Chondrocyte (in vitro differentiated cells): Measurements from ENCODE around the gene CRACDL. TPM values are rescaled to one million over a fixed set of nuclear protein-coding genes. Genes with fewer than 3 reads are reported as not detected.
A peak's percentile ranks its signal among the peaks of the same experiment; 100 is the strongest.

Source experiments
- DNase-seq: peaks from one replicate; pipeline ENCODE4 v3.0.0; 2021; ENCODE audit warnings: mixed read lengths, low spot score
- H3K27ac Mint-ChIP-seq: one replicate; pipeline ENCODE4 v1.8.0; 2021; ENCODE audit warnings: mild to moderate bottlenecking, moderate library complexity, mixed read lengths; ENCODE audit not compliant: unreplicated experiment
- H3K27me3 Mint-ChIP-seq: 2 replicates; pipeline ENCODE4 v1.8.0; 2021; ENCODE audit warnings: low read depth, mixed read lengths
- H3K36me3 Mint-ChIP-seq: 2 replicates; pipeline ENCODE4 v1.8.0; 2021; ENCODE audit warnings: low read depth, mixed read lengths
- H3K4me1 Mint-ChIP-seq: 2 replicates; pipeline ENCODE4 v1.8.0; 2021; ENCODE audit warnings: low read depth, mild to moderate bottlenecking, mixed read lengths
- H3K4me3 Mint-ChIP-seq: one replicate; pipeline ENCODE4 v1.8.0; 2021; ENCODE audit warnings: mild to moderate bottlenecking, moderate library complexity, mixed read lengths; ENCODE audit not compliant: unreplicated experiment
- H3K9me3 Mint-ChIP-seq: 2 replicates; pipeline ENCODE4 v1.8.0; 2021; ENCODE audit warnings: low read depth, mixed read lengths
- total RNA-seq: library from RNA; stranded (reverse); gene quantifications from 3 replicates; pipeline ENCODE4 v1.2.1, GENCODE V29; 2021
- TF ChIP-seq, protein P1 (sequence below): fragments of 200-600 bp; sonication (generic); IDR thresholded peaks from 2 replicates; pipeline ENCODE4 v1.5.0; 2021; ENCODE audit warnings: antibody characterized with exemption, mild to moderate bottlenecking, moderate library complexity

The CRACDL gene
- total RNA-seq, 1 donor from 2014 or later: 17.0 TPM

GRCh38 chr2:98869870-98870269, 66.2 kb downstream of the CRACDL start:
- H3K4me1 Mint-ChIP-seq: peaks cover 51% of the 10 kb centered on the region
- H3K27me3 Mint-ChIP-seq: no peaks in the 10 kb centered on the region
- H3K4me3 Mint-ChIP-seq: no peak overlapping the region
- H3K36me3 Mint-ChIP-seq: peaks cover 2% of the 10 kb centered on the region
- TF ChIP-seq, protein P1, sequence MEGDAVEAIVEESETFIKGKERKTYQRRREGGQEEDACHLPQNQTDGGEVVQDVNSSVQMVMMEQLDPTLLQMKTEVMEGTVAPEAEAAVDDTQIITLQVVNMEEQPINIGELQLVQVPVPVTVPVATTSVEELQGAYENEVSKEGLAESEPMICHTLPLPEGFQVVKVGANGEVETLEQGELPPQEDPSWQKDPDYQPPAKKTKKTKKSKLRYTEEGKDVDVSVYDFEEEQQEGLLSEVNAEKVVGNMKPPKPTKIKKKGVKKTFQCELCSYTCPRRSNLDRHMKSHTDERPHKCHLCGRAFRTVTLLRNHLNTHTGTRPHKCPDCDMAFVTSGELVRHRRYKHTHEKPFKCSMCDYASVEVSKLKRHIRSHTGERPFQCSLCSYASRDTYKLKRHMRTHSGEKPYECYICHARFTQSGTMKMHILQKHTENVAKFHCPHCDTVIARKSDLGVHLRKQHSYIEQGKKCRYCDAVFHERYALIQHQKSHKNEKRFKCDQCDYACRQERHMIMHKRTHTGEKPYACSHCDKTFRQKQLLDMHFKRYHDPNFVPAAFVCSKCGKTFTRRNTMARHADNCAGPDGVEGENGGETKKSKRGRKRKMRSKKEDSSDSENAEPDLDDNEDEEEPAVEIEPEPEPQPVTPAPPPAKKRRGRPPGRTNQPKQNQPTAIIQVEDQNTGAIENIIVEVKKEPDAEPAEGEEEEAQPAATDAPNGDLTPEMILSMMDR: no peak
- no peak overlapping the region for H3K27ac Mint-ChIP-seq
- DNase-seq: no peak
- H3K9me3 Mint-ChIP-seq: peaks cover 5% of the 10 kb centered on the region

GRCh38 chr2:98869272-98869641, 66.8 kb downstream of the CRACDL start:
- Mint-ChIP-seq H3K9me3 (peaks cover 7% of the 10 kb centered on the region), H3K4me3 (no peak overlapping the region), H3K36me3 (peaks cover 2% of the 10 kb centered on the region), H3K27me3 (no peaks in the 10 kb centered on the region), H3K27ac (no peak overlapping the region), H3K4me1 (peaks cover 53% of the 10 kb centered on the region)
- DNase-seq: no peak
- TF ChIP-seq, protein P1: no peak

GRCh38 chr2:98868548-98869271, 67.3 kb downstream of the CRACDL start:
- peaks cover 53% of the 10 kb centered on the region for H3K4me1 Mint-ChIP-seq
- H3K36me3 Mint-ChIP-seq: peaks cover 3% of the 10 kb centered on the region
- TF ChIP-seq, protein P1: no peak
- H3K4me3 Mint-ChIP-seq: no peak overlapping the region
- H3K9me3 Mint-ChIP-seq: peaks cover 8% of the 10 kb centered on the region
- H3K27ac Mint-ChIP-seq: no peak overlapping the region
- H3K27me3 Mint-ChIP-seq: no peaks in the 10 kb centered on the region
- DNase-seq: no peak

DNA sequence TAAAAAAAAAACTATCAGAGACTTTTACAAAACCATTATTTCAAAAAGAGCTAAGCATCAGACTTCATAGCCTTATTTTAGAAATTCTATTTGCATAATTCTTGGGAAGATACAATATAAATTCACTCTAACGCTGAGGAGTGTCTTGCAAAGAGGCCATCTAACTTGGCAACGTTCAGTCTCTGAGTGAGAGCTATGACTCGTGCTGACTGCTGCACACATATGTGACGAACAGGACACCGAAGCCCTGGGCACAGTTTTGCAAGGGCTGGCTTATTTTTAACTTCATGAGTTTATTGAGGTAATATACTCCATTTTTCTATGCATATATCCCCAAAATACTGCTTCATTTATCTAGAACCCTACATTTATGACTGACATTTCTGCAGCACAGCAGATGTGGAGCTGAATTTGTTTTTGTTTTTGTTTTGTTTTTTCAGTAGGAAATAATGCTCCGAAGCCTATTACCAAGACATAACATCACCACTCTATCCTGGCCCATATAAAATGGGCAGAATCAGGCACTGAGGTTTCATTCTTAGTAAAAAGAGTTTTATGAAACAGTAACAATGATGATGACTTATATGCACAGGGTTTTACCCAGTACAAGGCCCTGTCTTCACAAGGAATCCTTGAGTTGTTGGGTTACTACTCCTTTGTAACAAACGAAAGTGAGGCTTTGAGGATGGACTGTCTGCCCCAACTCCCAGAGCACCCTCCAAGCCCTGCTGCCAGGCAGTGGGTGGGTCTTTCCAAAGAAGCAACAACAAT, 68.3 kb downstream of the CRACDL start:
- H3K27me3 Mint-ChIP-seq: no peaks in the 10 kb centered on the region
- H3K9me3 Mint-ChIP-seq: peaks cover 13% of the 10 kb centered on the region
- peaks cover 53% of the 10 kb centered on the region for H3K4me1 Mint-ChIP-seq
- no peak overlapping the region for H3K4me3 Mint-ChIP-seq
- no peak for DNase-seq
- TF ChIP-seq, protein P1: no peak
- no peak overlapping the region for H3K27ac Mint-ChIP-seq
- peaks cover 5% of the 10 kb centered on the region for H3K36me3 Mint-ChIP-seq

DNA sequence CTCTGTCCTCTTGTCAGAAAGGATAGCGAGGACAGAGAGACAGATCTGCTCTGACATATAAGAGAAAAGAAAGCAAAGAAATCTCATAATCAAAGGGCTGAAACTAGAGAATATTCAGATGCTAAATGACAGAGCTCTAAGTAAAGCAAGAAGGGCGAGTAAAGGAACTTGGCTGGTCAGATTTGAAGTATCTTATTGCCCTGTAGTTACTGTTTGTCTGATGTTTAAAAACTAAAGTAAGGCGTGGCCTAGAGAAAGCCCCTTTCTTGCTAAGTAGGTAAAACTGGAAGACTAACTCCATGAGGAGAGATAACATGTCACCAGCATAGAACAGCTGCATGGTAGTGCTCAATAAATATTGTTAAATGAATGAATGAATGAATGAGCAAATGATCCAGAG, 70.0 kb downstream of the CRACDL start:
- Mint-ChIP-seq H3K27me3 (no peaks in the 10 kb centered on the region), H3K36me3 (peaks cover 10% of the 10 kb centered on the region), H3K27ac (peak overlapping the region; percentile 85), H3K4me3 (no peak overlapping the region), H3K4me1 (peaks cover 53% of the 10 kb centered on the region), H3K9me3 (peaks cover 23% of the 10 kb centered on the region)
- DNase-seq: no peak
- TF ChIP-seq, protein P1: no peak
